Hematopoietic multipotent progenitor cell treated with erythropoietin and hydrocortisone succinate and interleukin-3 and kit ligand, for 4 days (in vitro differentiated cells): ENCODE data around the gene SLC27A4.

Experiments used
- DNase-seq: peaks from one replicate; pipeline ENCODE4 v3.0.0-alpha.2; 2015

The SLC27A4 gene

GRCh38 chr9:128393145-128393775 lies 52.9 kb downstream of the SLC27A4 start:
- DNase-seq: no peak

DNA sequence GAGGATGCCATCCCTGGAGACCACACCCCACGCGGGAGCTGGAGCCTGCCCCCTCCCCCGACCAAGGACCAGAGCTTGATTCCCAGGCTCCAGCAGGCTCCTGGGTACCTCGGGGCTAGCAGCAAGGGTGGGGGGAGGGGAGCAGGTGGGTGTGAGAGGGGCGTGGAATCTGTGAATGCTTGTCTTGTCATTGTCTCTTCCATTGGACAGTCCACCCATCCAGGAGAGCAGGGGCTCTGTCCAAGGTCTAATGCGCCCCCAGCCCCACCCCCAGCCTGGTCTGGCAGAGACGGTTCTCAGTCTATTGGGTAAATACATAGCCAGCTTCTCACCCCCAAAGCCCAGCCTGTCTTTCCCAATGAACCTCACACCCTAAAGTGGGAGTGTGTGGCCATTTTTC lies 53.6 kb downstream of the SLC27A4 start:
- DNase-seq: no peak

DNA sequence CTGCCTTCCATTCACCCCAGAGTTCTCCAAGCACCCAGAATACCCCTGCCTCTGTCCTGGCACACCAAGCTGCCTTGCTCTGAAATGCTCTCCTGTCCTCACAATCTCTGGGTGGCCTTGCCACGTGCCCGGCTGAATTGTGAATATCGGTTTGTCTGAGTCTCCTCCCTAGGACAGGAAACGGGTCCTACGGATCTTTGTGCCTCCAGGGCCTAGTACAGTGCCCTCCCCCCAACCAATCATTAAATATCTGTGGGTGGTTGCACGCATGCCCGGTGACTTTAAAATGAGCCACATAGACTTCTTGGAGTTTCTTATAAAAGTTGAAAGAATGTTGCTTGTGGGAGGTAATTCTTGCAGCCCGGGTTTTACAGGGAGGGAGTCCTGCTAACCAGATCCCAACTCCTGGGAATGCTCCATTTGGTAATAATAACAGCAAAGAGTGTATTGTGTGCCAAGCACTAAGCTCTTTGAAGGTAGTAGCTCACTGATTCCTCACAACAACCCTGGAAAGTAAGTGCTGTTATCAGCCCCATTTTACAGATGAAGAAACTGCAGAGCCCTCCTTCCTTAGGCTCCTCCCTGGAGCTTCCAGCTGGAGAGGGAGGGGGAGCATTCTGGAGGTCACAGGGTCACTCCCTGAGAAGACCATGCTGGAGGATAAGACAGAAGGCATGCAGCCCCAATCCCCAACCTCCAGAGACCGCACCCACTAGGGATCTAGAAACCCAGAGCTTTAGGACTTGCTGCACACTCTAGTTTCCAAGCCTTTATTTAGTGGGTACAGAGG lies 54.2 kb downstream of the SLC27A4 start:
- no peak for DNase-seq

- peak; percentile 58 for DNase-seq
Observed at GRCh38 chr9:128396970-128397613, 56.8 kb downstream of the SLC27A4 start.

DNA sequence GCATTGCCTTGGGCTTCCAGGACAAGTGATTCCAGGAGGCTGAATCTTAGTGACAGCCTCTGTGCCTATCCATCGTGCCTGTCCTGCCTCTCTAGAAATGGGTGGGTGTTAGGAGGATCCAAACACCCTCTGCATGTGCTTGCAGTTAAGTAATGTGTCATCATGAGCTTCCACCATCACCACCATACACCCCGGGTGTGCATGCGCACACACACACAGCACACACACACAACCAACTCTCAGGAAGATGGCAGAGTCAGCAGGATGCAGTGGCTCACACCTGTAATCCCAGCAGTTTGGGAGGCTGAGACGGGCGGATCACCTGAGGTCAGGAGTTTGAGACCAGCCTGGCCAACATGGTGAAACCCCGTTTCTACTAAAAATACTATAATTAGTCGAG lies 57.5 kb downstream of the SLC27A4 start:
- DNase-seq: no peak

- DNase-seq: no peak
Observed at GRCh38 chr9:128399861-128400260, 59.5 kb downstream of the SLC27A4 start.

- DNase-seq: no peak
Observed at GRCh38 chr9:128404560-128404959, 64.2 kb downstream of the SLC27A4 start.

DNA sequence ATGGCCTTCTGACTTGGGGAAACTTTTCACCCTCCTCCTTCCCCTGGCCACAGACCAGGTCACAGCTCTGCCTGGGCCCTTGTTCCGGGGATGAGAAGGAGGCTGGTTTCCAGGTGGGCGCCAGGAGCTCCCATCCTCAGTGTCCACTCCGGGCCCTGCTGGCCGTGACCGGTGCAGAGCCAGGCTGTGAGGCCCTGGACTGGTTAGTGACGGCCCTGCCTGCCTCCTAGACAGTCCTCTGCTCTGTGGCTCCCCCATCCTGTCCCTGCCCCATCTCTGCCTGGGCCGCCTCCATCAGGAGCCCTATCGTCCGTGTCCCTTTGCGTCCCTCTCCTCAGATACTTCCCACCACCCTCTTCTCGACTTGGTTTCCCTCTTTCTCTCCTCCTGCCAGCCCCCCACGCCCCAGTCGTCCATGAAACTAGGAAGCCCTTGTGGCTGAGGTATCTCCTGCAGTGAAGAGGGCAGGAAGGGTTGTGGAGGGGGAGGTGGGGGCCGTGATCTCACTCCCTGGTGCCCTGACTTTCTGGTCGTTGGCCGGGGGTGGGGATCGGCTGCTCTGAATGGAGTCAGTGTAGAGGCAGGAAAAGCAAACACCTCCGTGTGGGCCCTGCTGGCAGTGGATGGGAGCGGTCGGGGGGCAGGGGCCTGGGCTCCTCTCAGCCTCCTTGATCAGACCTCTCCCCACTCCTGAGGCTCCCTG lies 64.9 kb downstream of the SLC27A4 start:
- DNase-seq: no peak

DNA sequence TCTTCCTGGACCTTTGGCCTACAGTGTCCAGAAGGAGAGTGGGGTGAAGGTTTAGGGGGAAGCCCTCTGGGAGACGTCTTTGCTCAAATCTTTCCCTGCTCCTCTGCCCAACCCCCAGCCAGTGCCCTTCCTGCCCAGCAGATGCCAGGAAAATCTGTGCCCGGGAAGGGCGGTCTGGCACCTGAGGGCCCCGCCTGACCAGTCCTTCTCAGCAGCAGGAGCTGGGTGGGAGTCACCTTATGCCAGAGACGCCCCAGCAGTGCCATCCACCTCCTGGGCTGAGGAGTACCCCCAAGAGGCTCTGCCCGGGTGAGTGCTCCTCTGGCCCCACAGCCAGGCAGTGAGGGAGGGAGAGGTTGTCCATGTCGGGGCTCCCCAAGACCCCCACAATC lies 65.4 kb downstream of the SLC27A4 start:
- DNase-seq: no peak

- no peak for DNase-seq
Observed at GRCh38 chr9:128406848-128407391, 66.6 kb downstream of the SLC27A4 start.

DNA sequence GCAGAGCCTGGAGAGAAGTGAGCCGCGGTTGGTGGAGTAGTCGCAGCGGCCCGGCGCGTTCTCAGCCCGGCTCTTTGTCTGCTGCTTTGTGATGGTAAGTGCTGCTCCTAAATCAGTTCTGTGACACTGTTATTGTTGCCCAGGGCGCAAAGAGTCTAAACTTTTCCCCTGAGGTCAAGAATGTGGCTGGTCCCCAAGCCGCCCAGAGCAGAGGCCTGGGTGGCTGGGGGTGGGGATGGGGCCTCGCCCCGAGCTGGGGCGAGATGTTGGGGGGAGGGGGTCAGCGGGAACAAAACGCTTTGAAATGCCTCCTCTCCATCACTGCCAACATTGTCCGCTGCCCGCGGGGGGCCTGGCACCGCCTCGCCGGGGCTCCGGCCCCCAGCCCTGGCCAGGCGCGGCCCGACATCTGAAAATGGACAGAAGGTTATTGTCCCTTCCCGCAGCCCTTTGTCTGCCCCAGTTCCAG lies 68.7 kb downstream of the SLC27A4 start:
- DNase-seq: no peak

- no peak for DNase-seq
Observed at GRCh38 chr9:128409450-128409849, 69.1 kb downstream of the SLC27A4 start.

GRCh38 chr9:128409978-128410377 lies 69.7 kb downstream of the SLC27A4 start:
- DNase-seq: peak; percentile 58
